ENCODE results near the gene MFF.
"Not testable (repeated sequence)": the region's sequence is repeated elsewhere in the genome, so short reads cannot be mapped to it uniquely, and the experiment has no call there.

MFF gene

GRCh38 chr2:227383686-227384085, 58.6 kb downstream of the MFF start:
- no peak for TF ChIP-seq TCF12 (IDR thresholded peaks at IDR 0.05; ENCODE audit: low read depth)
- no peak for TF ChIP-seq EGR1 (IDR thresholded peaks at IDR 0.05)
- TF ChIP-seq TAF1 (IDR thresholded peaks at IDR 0.05; ENCODE audit: low read depth): no peak
- TF ChIP-seq EP300 (IDR thresholded peaks at IDR 0.05; ENCODE audit: borderline replicate concordance): no peak
- TF ChIP-seq NFIC (IDR thresholded peaks at IDR 0.05): no peak
- no peak for TF ChIP-seq CEBPB (IDR thresholded peaks at IDR 0.05)
- TF ChIP-seq FOXM1 (IDR thresholded peaks at IDR 0.05; ENCODE audit: borderline replicate concordance, low read depth): no peak
- TF ChIP-seq TEAD4 (IDR thresholded peaks at IDR 0.05): no peak
- TF ChIP-seq, protein P1, sequence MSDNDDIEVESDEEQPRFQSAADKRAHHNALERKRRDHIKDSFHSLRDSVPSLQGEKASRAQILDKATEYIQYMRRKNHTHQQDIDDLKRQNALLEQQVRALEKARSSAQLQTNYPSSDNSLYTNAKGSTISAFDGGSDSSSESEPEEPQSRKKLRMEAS (IDR thresholded peaks at IDR 0.05): no peak
- TF ChIP-seq, protein P2, sequence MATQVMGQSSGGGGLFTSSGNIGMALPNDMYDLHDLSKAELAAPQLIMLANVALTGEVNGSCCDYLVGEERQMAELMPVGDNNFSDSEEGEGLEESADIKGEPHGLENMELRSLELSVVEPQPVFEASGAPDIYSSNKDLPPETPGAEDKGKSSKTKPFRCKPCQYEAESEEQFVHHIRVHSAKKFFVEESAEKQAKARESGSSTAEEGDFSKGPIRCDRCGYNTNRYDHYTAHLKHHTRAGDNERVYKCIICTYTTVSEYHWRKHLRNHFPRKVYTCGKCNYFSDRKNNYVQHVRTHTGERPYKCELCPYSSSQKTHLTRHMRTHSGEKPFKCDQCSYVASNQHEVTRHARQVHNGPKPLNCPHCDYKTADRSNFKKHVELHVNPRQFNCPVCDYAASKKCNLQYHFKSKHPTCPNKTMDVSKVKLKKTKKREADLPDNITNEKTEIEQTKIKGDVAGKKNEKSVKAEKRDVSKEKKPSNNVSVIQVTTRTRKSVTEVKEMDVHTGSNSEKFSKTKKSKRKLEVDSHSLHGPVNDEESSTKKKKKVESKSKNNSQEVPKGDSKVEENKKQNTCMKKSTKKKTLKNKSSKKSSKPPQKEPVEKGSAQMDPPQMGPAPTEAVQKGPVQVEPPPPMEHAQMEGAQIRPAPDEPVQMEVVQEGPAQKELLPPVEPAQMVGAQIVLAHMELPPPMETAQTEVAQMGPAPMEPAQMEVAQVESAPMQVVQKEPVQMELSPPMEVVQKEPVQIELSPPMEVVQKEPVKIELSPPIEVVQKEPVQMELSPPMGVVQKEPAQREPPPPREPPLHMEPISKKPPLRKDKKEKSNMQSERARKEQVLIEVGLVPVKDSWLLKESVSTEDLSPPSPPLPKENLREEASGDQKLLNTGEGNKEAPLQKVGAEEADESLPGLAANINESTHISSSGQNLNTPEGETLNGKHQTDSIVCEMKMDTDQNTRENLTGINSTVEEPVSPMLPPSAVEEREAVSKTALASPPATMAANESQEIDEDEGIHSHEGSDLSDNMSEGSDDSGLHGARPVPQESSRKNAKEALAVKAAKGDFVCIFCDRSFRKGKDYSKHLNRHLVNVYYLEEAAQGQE (IDR thresholded peaks at IDR 0.05; ENCODE audit: low read depth): no peak
- TF ChIP-seq, protein P3, sequence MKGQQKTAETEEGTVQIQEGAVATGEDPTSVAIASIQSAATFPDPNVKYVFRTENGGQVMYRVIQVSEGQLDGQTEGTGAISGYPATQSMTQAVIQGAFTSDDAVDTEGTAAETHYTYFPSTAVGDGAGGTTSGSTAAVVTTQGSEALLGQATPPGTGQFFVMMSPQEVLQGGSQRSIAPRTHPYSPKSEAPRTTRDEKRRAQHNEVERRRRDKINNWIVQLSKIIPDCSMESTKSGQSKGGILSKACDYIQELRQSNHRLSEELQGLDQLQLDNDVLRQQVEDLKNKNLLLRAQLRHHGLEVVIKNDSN (IDR thresholded peaks at IDR 0.05): no peak
- no peak for TF ChIP-seq CREB1 (IDR thresholded peaks at IDR 0.05; ENCODE audit: low read depth)
- TF ChIP-seq ZBTB7A (IDR thresholded peaks at IDR 0.05; ENCODE audit: low read depth): no peak
- TF ChIP-seq YY1 (IDR thresholded peaks at IDR 0.05; ENCODE audit: low read depth): no peak
- TF ChIP-seq RAD21 (IDR thresholded peaks at IDR 0.05; ENCODE audit: low read depth): no peak

DNA sequence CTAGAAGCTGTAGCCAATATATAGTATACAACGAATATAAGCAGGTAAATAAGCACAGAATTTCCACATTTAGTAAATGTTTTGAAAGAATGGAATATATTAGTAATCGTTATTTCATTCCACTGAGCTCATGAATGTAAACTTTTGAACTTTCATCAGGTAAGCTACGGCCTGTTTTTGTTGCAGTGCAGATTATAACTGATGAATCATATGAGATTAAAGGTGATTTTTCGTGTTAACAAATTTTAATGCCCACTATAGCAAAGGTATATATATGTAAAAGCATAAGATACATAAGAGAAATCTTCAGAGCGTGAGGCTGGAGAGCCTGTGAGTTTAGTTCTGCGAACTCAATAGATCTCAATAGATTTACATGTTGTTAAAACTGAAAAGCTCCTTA, 61.6 kb downstream of the MFF start:
- TF ChIP-seq EP300 (IDR thresholded peaks at IDR 0.05; ENCODE audit: borderline replicate concordance) (no peak), TEAD4 (IDR thresholded peaks at IDR 0.05) (no peak), TAF1 (IDR thresholded peaks at IDR 0.05; ENCODE audit: low read depth) (no peak), YY1 (IDR thresholded peaks at IDR 0.05; ENCODE audit: low read depth) (no peak), NFIC (IDR thresholded peaks at IDR 0.05) (no peak), ZBTB7A (IDR thresholded peaks at IDR 0.05; ENCODE audit: low read depth) (no peak), TCF12 (IDR thresholded peaks at IDR 0.05; ENCODE audit: low read depth) (no peak), FOXM1 (IDR thresholded peaks at IDR 0.05; ENCODE audit: borderline replicate concordance, low read depth) (no peak)

- not testable (repeated sequence) for TF ChIP-seq CREB1 (IDR thresholded peaks at IDR 0.05; ENCODE audit: low read depth); TCF12 (IDR thresholded peaks at IDR 0.05; ENCODE audit: low read depth); EGR1 (IDR thresholded peaks at IDR 0.05)
These were observed 62.5 kb downstream of the MFF start, which contains the start of gene SCYGR1 for GRCh38 chr2:227387583-227387982. Gene SCYGR1 (minus strand): TSS chr2:227387949. CDS start chr2:227387949, 0 bp downstream.

DNA sequence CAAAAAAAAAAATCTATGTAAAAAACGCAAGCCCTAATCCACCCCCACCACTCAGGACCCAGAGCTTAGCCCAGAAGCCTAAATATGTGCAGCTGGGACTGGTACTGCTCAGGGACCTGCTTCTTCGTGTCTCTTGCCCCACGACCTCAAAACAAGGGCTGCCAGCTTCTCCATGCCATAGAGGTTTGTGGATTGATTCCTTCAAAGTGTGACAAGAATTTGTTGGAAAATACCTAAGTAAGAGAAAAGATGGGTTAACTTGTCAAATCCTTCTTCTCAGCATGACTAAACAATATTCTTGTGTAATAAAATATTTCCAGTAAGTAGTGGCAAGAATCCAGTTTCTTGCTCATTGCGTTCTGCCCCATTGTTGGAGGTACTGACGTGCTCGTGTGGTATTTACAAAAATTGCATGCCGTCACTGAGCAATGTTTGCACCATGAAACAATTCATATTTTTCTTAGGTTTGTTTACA, 63.5 kb downstream of the MFF start:
- TF ChIP-seq TAF1 (IDR thresholded peaks at IDR 0.05; ENCODE audit: low read depth) (no peak), TEAD4 (IDR thresholded peaks at IDR 0.05) (peak; percentile 56), NFIC (IDR thresholded peaks at IDR 0.05) (peak; percentile 73), FOXM1 (IDR thresholded peaks at IDR 0.05; ENCODE audit: borderline replicate concordance, low read depth) (no peak), CREB1 (IDR thresholded peaks at IDR 0.05; ENCODE audit: low read depth) (no peak), TCF12 (IDR thresholded peaks at IDR 0.05; ENCODE audit: low read depth) (no peak), ZBTB7A (IDR thresholded peaks at IDR 0.05; ENCODE audit: low read depth) (no peak), CEBPB (IDR thresholded peaks at IDR 0.05) (peak; percentile 60; the same call in 1 of the 2 replicates), EP300 (IDR thresholded peaks at IDR 0.05; ENCODE audit: borderline replicate concordance) (peak; percentile 63; the same call in 1 of the 2 replicates), RAD21 (IDR thresholded peaks at IDR 0.05; ENCODE audit: low read depth) (no peak)
- TF ChIP-seq, protein P3 (IDR thresholded peaks at IDR 0.05): no peak
- TF ChIP-seq, protein P2 (IDR thresholded peaks at IDR 0.05; ENCODE audit: low read depth): no peak

DNA sequence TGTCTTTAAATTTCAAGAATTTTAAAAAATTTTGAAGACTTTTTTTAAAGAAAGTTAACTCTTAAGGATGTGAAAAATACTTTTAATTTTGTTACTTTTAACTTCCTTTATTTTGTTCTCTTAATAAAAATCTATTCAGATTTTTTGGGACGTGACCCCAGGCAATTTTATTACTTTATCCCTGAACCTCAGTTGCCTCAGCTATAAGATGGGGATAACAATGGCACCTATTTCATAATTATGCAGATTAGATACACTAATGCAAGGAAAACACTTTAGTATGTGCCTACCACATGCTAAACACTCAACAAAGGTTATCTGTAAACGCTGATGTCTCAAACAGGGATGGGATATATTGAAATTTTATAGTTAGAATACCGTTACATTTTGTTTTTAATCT, 64.2 kb downstream of the MFF start:
- TF ChIP-seq, protein P2 (IDR thresholded peaks at IDR 0.05; ENCODE audit: low read depth): no peak
- TF ChIP-seq FOXM1 (IDR thresholded peaks at IDR 0.05; ENCODE audit: borderline replicate concordance, low read depth) (no peak), NFIC (IDR thresholded peaks at IDR 0.05) (no peak), TCF12 (IDR thresholded peaks at IDR 0.05; ENCODE audit: low read depth) (no peak), RAD21 (IDR thresholded peaks at IDR 0.05; ENCODE audit: low read depth) (no peak), YY1 (IDR thresholded peaks at IDR 0.05; ENCODE audit: low read depth) (no peak), TAF1 (IDR thresholded peaks at IDR 0.05; ENCODE audit: low read depth) (no peak), CREB1 (IDR thresholded peaks at IDR 0.05; ENCODE audit: low read depth) (no peak), CEBPB (IDR thresholded peaks at IDR 0.05) (no peak), EP300 (IDR thresholded peaks at IDR 0.05; ENCODE audit: borderline replicate concordance) (no peak)
- TF ChIP-seq, protein P1 (IDR thresholded peaks at IDR 0.05): no peak
- TF ChIP-seq, protein P3 (IDR thresholded peaks at IDR 0.05): no peak

All from Ishikawa (cell line).